PC-3 (cell line): ENCODE results near the gene TMEM60. TPM values are rescaled to one million over a fixed set of nuclear protein-coding genes. Genes with fewer than 3 reads are reported as not detected.

ENCODE experiments used
- ATAC-seq: fragments of 200-7000 bp; cut with Tn5 transposase; 2 replicates; pipeline ENCODE4 v1.9.1; 2020; ENCODE audit warnings: mild to moderate bottlenecking, moderate library complexity
- BruUV-seq: library from RNA; stranded (reverse); fragments of 400-500 nt; replicated peaks from 2 replicates; lab custom pipeline; 2021; lab: Mats Ljungman, UMichigan
- CTCF ChIA-PET: fragments of 300-600 bp; sonication (Branson Sonifier 250); formaldehyde crosslinking; loops from one replicate; lab custom pipeline; 2022; ENCODE audit warnings: antibody characterized with exemption; lab: Charles Lee
- POLR2A ChIA-PET: fragments of 300-600 bp; sonication (Branson Sonifier 250); formaldehyde crosslinking; loops from one replicate; lab custom pipeline; 2022; ENCODE audit warnings: antibody characterized with exemption; ENCODE audit not compliant: unreplicated experiment; lab: Charles Lee
- DNase-seq: peaks from one replicate; pipeline ENCODE4 v3.0.0-alpha.2; 2015
- H2AFZ ChIP-seq: fragments of 300-600 bp; sonication (generic); 2 replicates; pipeline ENCODE4 v1.6.0; 2016; ENCODE audit warnings: antibody characterized with exemption, low read length
- H3F3A ChIP-seq: fragments of 300-600 bp; sonication (generic); one replicate; pipeline ENCODE4 v1.6.0; 2017; ENCODE audit warnings: antibody characterized with exemption, low read length, control low read depth, mild to moderate bottlenecking; ENCODE audit not compliant: unreplicated experiment
- H3K27ac ChIP-seq: fragments of 300-600 bp; sonication (generic); 2 replicates; pipeline ENCODE4 v1.5.1; 2016; ENCODE audit warnings: mild to moderate bottlenecking, low read length
- H3K27me3 ChIP-seq: fragments of 300-600 bp; sonication (generic); 2 replicates; pipeline ENCODE4 v1.6.1; 2016; ENCODE audit warnings: low read length, mixed read lengths
- H3K36me3 ChIP-seq: fragments of 300-600 bp; sonication (generic); 2 replicates; pipeline ENCODE4 v1.6.1; 2016; ENCODE audit warnings: low read depth, mixed run types, low read length, mixed read lengths
- H3K4me1 ChIP-seq: fragments of 300-600 bp; sonication (generic); 2 replicates; pipeline ENCODE4 v1.5.1; 2016; ENCODE audit warnings: low read length; ENCODE audit not compliant: insufficient read depth
- H3K4me2 ChIP-seq: fragments of 300-600 bp; sonication (generic); 2 replicates; pipeline ENCODE4 v1.6.0; 2016; ENCODE audit warnings: low read length
- H3K4me3 ChIP-seq: fragments of 300-600 bp; sonication (generic); 2 replicates; pipeline ENCODE4 v1.5.1; 2016; ENCODE audit warnings: mild to moderate bottlenecking, low read length, mixed read lengths
- H3K79me2 ChIP-seq: fragments of 300-600 bp; sonication (generic); 2 replicates; pipeline ENCODE4 v1.6.1; 2017; ENCODE audit warnings: low read length, mixed read lengths
- H3K9ac ChIP-seq: fragments of 300-600 bp; sonication (generic); 2 replicates; pipeline ENCODE4 v1.6.0; 2016; ENCODE audit warnings: mild to moderate bottlenecking, low read length
- H3K9me2 ChIP-seq: fragments of 300-600 bp; sonication (generic); replicated peaks from 2 replicates; pipeline ENCODE4 v1.6.1; 2016; ENCODE audit warnings: mixed run types, low read length, mixed read lengths
- H3K9me3 ChIP-seq: fragments of 300-600 bp; sonication (generic); 2 replicates; pipeline ENCODE4 v1.6.1; 2016; ENCODE audit warnings: low read length, mixed read lengths
- H4K20me1 ChIP-seq: fragments of 300-600 bp; sonication (generic); 2 replicates; pipeline ENCODE4 v1.6.1; 2016; ENCODE audit warnings: low read length, mixed read lengths
- CTCF ChIP-seq: fragments of 300-600 bp; sonication (generic); conservative IDR thresholded peaks from 2 replicates; pipeline ENCODE4 v1.5.1; 2017; ENCODE audit warnings: antibody characterized with exemption, low read depth, mild to moderate bottlenecking, low read length
- EZH2 ChIP-seq: fragments of 300-600 bp; sonication (generic); IDR thresholded peaks from one replicate; pipeline ENCODE4 v1.6.1; 2017; ENCODE audit warnings: antibody characterized with exemption, mild to moderate bottlenecking, low read length; ENCODE audit not compliant: unreplicated experiment
- EZH2phosphoT487 ChIP-seq: fragments of 300-600 bp; sonication (generic); IDR thresholded peaks from 2 replicates; pipeline ENCODE4 v1.6.1; 2018; ENCODE audit warnings: mild to moderate bottlenecking, antibody characterized with exemption, low read length, borderline replicate concordance
- intact Hi-C: fragments of 100-400 bp; cut with micrococcal nuclease; formaldehyde crosslinking; loops from 2 replicates; pipeline ENCODE4 v1.9.0; 2023
- total RNA-seq: library from RNA; depleted of rRNA; stranded (reverse); fragments of >200 nt; gene quantifications from 2 replicates; pipeline ENCODE4 v1.2.3, GENCODE V29; 2014

TMEM60 gene
- total RNA-seq, 1 experiment from 2014 or later, result 8.1 TPM

DNA sequence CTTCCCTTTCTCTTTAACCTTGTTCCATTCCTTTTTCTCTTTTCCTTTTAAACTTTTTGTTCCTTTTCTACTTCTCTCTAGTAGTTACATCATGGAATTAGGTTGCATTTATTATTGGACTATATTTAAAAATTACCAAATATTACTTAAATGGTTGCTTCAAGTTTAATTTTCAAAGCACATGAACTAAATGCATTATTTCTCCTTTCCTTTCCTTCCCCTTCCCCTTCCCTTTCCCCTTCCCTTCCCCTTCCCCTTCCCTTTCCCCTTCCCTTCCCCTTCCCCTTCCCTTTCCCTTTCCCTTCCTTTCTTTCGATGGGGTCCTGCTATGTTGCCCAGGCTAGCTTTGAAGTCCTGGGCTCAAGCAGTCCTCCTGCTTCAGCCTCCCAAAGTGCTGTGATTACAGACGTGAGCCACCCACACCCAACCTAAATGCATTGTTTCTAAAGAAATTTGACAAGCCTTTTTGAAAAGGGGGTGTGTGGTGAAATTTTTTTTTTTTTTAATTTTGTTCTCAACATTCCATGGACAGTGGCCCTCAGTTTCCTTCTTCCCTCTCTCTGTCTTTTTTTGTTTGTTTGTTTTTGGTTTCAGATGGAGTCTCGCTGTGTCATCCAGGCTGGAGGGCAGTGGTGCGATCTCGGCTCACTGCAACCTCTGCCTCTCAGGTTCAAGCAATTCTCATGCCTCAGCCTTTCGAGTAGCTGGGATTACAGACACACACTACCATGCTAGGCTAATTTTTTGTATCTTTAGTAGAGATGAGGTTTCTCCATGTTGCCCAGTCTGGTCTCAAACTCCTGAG is 31.2 kb downstream of the TMEM60 start:
- Histone ChIP-seq H3K79me2 (peaks cover 2% of the 10 kb centered on the region; the same call in 1 of the 2 replicates), H2AFZ (no peak overlapping the region), H3K9me2 (no peaks in the 10 kb centered on the region), H4K20me1 (no peaks in the 10 kb centered on the region), H3K9ac (no peak overlapping the region), H3K9me3 (no peaks in the 10 kb centered on the region), H3K27ac (no peak overlapping the region), H3K27me3 (no peaks in the 10 kb centered on the region), H3K4me1 (no peaks in the 10 kb centered on the region), H3K4me3 (no peak overlapping the region), H3F3A (no peaks in the 10 kb centered on the region), H3K36me3 (peaks cover 7% of the 10 kb centered on the region; the same call in 1 of the 2 replicates), H3K4me2 (no peak overlapping the region)
- TF ChIP-seq EZH2 (no peak), EZH2phosphoT487 (no peak), CTCF (no peak)
- DNase-seq (no peak), ATAC-seq (no peak)
- BruUV-seq, result no TSS peak
- ChIA-PET CTCF (no interaction called here), POLR2A (no interaction called here)
- intact Hi-C loops, result no loop called here

- no peak overlapping the region for H3K4me2 ChIP-seq
- no peak overlapping the region for H2AFZ ChIP-seq
- no peak overlapping the region for H3K4me3 ChIP-seq
- ATAC-seq (no peak), DNase-seq (no peak)
- peaks cover 6% of the 10 kb centered on the region; the same call in 1 of the 2 replicates for H3K79me2 ChIP-seq
- H3K27me3 ChIP-seq, result no peaks in the 10 kb centered on the region
- no peaks in the 10 kb centered on the region for H3K9me2 ChIP-seq
- no TSS peak for BruUV-seq
- POLR2A ChIA-PET, result interaction anchor here (0.7 kb wide), 1 partner anchor 151 kb away, joined by 3 read pairs; no protein-coding TSS in a partner anchor
- H3K4me1 ChIP-seq, result no peaks in the 10 kb centered on the region
- CTCF ChIA-PET, result no interaction called here
- intact Hi-C loops, result no loop called here
- no peaks in the 10 kb centered on the region for H3F3A ChIP-seq
- no peak for TF ChIP-seq EZH2
- TF ChIP-seq CTCF, result no peak
- TF ChIP-seq EZH2phosphoT487, result no peak
- H3K9ac ChIP-seq, result no peak overlapping the region
- H4K20me1 ChIP-seq, result no peaks in the 10 kb centered on the region
- H3K9me3 ChIP-seq, result no peaks in the 10 kb centered on the region
- no peak overlapping the region for H3K27ac ChIP-seq
- H3K36me3 ChIP-seq, result peaks cover 7% of the 10 kb centered on the region; the same call in 1 of the 2 replicates
Measured at GRCh38 chr7:77765906-77766800, 32.1 kb downstream of the TMEM60 start.
